Glomerular visceral epithelial cell (primary cell): ENCODE measurements around the gene CLSTN2.

ENCODE experiments used
- DNase-seq: peaks from one replicate; pipeline ENCODE4 v3.0.0-alpha.2; 2016; ENCODE audit errors: extremely low spot score

Gene CLSTN2

DNA sequence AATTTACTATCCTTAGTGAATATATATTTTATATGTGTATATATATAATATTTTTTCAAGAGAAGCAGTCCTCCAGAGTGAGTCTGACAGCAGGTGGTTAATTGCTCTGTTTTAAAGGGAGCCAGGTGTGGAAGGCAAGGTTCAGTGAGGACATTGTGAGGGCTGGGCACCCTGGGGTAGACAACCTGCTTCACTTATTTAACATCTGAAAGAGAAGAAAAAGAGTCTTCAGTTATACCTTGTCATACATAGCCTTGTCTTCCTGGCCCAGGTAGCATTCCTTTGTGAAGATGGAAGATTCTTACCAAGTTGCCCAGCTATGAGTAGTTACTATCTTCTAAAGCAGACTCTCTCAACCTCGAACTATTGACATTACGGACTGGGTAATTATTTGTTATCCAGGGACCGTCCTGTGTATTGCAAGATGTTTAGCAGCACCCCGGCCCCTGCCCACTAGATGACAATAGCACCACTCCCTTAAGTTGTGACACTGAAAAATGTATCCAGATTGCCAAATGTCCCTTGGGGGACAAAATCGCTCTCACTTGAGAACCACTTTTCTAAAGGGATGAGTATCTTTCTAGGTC lies 406.9 kb downstream of the CLSTN2 start:
- no peak for DNase-seq

DNA sequence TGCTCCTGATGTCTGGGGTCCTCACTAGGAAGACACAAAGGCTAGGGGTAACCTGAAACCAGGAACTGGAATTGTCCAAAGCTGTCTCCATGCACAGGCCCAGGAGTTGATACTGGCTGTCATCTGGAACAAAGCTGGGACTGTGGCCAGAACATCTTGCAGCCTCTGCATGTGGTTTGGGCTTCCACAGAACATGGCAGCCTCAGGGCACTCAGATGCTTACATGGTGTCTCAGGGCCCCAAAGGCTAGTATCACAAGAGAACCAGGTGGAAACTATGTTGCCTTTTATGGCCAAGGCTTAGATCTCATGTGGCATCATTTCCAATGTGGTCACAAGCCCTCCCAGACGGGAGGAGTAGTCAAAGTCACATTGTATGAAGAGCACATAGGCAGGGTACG lies 407.7 kb downstream of the CLSTN2 start:
- DNase-seq, result no peak

DNA sequence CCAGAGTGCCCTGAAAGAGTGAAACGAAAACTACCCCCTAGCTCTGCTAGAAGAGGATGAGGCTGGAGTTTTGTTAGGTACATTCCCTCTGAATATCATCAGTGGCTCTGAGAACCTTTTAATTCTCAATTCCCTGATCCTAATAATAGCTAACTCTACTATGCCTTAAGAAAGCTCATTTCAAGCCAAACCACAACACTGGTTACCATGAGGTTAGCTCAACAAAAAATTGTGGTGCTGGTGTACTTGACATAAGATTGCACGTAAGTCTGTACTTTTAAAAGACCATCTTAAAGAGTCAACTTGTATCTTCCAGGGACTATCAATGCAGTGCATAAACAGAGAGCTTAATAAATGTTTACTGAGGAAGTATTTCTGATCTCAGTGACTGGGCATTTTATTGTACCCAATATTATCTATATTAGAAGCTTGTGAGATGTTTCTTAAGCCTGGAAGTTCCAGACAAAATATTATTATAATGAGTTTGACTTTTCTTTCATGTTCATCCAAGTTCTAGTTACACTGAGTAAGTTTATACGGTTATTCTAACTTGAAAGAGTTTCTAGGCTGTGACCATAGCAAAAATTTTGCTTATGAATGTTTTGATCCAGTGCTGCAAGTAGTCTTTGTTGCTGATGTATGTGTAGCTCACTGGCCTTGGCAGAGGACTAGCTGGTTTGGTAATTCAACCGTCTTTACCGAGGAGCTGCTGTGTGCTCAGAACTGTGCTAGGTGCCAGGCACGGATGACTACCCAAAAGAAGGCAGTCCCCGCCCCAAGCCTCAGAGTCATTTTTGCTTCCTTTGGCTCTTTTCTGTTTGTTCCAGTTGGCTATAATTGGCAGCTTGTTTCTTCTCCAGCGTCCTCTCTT lies 408.5 kb downstream of the CLSTN2 start:
- DNase-seq, result no peak

DNA sequence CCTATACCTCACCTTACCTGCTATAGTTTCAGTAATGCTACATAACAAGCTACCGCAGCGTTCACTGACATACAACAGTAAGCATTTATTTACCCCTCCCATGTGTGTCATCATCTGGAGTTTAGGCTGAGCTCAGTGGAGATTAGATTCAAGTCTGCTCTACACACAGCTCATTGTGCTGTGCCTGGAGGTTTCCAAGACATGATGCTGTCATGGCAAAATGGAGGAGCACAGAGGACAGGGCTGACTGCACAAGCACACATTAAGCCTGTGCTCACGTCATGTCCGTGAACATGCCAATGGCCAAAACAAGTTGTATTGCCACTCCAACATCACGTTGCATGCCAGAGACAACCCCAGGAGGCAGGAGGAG lies 409.1 kb downstream of the CLSTN2 start:
- no peak for DNase-seq

DNA sequence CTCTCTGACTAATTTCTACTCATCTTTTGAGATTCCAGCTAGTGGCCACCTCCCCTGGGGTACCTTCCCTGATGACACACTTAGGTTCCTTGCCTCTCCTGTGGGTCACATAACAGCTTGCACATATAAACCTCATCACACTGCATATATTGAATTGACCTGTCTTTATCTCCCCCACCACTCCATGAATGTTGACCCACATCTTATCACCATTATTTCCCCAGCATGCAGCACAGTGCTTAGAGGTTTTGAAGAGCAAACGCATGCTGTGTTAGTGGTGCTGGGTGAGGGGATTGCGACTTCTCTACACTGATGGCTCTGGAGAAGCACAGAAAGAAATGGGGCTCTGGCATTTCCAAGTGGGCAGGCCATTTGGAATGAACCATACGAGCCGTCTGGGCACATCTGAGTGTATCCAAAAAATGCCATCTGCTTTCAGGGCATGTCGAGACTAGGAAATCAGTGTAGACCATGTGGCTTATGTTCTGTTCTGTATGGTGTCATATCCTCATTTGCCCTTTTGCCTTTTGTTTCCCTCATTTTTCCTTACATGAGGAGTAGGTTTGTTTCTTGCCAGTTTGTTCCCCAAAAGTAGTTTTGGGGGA lies 409.7 kb downstream of the CLSTN2 start:
- no peak for DNase-seq

DNA sequence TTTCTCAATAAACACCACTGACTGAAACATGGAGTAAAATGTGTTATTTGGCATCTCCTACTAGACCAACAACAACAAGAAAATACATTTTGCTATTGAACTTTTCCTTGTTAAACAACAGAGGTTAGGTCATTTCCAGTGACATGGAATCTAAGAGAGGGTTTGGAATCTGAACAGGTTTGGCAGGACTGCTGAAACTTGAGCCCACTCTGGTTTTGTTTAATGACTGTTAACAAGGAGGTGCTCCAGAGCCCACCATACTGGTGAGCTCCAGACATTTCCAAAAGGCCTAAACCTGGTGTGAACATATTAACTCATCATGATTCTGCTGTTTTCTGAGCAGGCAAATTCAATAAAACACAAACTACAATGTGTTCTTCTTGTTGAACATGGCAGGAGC lies 412.2 kb downstream of the CLSTN2 start:
- no peak for DNase-seq

DNA sequence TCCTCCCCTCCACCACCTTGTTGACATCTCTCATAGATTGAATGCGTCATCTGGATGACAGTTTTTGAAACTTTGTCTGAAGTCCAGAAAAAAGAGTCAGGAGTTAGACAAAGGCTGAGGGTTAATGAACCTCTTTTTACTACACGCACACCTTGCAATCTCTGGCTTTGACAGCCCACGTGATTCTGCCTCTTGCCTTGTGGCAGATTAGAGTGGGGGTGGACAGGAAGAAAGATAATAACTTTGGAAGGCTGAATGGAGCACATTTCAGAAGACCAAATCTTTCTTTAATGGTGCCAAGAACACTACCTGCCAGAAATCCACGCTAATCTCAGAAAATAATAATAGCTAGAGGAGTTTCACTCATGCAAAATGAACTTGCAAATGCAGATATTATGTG lies 415.0 kb downstream of the CLSTN2 start:
- no peak for DNase-seq

DNA sequence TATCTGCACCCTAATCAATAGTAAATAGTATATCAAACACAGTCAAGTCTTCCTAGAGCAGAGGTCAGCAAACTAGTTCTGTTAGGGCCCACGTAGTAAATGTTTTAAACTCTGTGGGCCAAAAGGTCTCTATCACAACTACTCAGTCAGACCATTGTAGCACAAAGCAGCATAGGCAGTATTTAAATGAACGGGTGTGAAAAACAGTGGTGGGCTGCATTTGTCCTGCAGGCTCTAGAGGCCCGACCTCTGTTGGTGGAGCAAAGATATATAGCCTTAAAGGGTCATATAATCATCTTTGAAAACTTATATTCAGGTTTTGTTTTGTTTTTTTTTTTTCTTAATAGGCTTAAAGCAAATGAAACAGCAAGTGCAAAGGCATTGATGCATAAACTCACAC lies 416.5 kb downstream of the CLSTN2 start:
- no peak for DNase-seq

DNA sequence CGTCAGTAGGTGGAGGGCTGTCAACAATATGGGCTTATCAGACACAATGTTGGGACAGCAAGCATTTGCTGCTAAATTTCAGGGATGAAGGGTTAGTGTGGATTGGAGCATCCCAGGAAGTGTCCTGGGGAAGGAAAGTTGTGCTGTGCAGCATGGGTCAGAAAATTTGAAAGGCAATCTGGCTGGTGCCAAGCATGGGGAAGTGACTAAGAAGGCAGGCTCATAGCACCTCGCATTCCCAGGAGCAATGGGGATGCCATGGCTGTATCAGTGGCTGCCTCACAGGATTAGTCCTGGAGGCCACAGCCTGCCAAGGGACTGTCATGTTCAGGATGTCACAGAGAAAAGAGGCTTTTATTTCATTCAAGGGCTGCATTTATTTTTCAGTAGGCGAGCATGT lies 420.5 kb downstream of the CLSTN2 start:
- DNase-seq, result no peak

DNA sequence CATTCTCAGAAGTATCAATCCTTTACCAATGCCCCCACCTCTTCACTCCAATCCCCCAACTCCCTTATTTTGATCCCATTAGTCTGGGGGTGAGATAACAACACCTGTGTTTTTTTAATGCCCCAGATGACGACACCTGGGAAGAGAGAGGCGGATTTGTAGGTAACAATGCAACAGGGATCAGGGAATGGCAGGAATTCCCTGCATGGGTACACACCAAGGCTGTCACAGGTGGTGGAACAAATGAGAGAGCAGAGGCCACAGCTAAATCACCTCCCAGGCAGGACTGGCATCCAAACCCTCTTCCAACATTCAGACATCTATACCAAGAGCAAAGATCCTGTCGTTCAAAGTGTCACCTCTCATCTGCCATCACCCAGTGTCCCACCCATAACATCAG lies 423.7 kb downstream of the CLSTN2 start:
- no peak for DNase-seq

DNA sequence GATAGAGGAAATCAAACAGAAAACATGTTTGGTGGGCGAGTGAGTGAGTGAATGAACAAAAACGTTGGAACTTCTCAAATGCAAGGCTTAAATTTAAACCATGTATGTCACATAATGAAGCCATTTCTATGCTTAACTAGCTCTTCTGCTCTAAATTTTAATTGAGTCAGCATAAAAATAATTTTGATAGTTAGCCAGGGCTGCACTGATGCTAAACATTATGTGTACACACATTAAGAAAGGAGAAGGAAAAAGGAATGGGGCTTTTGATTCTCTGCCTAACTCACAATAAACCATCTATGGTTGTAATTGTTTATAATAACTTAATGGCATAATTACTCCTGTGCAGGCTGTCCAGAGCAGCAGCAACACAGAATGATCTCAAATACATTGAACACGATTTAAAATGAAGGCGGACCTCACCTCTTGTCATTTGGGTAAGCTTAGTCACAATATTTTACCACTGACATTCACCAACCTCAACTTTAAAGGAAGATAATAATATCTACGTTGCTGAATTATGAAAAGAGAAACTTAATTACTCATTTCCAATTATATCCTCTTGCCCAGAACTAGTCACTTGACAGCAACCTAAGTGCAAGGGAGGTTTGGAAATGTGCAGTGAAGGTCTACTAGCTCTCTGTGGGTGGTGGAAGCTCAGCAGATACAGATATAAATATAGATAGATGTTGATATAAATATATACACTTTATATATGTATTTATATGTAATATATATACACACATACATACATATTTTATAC lies 424.4 kb downstream of the CLSTN2 start:
- no peak for DNase-seq

DNA sequence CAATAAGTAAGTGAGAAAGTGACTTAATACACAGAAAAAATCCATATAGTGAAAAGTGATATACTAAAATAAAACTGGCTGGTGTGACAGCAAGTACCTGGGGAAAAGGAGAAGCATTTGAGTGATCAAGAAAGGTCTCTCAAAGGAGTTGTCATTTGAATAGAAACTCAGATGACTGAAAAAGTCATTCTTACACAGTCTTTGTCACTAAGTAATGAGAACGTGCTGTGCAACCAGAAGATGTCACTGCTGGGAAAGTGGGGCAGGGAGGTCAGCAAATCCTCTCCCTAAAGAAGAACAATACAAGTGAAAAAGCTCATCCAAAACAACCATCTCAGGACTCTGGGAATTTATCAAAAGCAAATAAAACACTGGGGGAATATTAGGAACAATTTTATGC lies 425.3 kb downstream of the CLSTN2 start:
- DNase-seq, result no peak

DNA sequence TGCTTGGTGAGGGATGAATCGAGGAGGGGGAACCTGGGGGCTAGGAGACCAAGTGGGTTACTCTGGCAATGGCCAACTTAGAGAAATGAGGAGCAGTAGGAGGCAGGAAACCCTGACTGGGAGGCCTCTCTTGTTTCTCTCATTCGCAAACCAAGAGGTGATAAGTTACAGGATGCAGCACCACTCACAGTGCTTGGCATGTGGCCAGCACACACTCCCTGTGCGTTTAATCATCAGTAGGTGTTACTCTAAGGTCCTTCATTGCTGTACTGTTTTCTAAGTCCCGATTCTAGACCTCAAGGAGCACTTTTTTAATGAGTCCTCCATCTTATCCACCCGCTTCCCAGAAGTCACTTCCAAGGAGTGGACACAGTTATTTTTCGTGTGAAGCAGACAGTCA lies 428.8 kb downstream of the CLSTN2 start:
- DNase-seq, result peak; percentile 30

DNA sequence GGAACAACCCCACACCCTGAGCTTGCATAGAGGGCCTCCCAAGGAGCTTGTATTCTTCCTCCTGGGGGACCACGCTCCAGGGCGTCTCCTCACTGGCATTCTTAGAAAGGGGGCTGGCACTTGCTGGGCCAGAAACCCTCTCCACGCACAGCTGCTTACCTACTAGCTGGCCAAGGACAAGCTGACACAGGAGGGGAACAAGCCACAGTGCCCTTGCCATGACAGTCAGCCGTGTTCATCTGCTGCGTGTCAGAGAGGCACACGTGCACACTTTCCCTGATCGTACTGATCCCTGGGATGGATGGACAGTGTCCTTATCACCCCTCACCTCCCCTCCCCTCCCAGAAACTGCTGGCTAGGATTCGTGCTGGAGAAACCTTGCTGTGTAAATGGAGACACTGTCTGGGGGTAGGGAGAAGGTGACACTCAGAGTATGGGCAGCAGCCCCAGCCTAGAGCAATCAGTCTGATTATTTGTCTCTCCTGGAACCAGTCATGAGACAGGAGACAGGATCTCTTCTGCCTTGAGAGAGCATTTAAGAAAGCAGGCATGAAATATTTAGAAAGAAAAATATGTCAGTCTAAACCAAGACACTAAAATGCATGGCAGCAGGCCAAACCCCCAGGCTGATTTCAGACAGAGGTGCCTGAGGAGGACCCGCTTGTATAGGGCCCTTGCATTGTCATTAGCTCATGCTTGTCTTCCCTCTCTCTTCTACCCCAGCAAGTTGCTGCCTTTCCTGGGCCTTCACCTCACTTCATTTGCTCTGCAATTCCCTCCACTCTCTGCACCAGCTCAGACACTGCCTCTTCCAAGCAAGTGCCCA lies 431.1 kb downstream of the CLSTN2 start:
- DNase-seq, result no peak

DNA sequence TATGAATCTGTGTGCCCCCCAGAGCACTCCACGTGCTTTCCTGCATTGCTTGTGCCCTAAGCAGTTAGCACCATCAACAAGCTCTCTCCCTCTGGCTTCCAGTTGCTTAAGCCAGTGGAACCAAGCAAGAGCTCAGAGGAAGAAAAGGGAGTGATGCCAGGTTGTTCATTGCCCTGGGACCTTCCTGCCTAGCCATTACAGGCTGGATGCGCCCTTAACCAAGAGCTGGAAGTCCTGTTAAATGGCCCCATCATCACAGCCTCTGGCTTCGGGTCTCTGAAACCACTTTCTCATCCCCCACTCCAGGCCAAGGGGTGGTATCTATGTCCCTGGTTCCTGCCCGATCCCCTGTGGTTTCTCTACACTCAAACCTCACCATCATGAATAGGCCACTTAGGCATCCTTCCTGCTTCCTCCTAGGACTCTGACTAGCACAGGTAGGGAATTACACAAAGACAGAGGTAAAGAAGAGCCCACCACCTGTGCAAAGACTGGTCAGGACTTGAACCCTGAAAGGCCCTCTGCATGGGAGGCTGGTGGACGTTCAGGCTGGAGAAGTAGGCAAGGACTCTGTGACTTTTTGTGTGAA lies 433.3 kb downstream of the CLSTN2 start:
- DNase-seq, result no peak

DNA sequence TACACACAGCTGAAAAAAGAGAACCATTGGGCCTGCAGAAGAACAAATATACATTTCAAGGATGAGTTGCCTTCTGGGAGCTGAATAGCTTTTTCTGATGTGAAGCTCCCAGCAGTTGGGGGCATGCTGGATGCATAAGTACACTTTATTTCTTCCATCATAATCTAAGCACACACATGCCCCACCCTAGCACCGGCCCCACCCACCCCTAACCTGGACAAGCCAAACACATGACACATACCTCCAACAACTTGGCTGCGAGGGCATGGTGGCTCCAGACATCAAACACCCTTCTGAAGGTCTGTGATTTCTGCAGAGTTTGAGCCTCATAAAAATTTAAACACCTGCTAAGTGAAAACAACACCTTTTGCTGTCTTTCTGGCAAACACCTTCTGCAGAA lies 435.7 kb downstream of the CLSTN2 start:
- no peak for DNase-seq

DNA sequence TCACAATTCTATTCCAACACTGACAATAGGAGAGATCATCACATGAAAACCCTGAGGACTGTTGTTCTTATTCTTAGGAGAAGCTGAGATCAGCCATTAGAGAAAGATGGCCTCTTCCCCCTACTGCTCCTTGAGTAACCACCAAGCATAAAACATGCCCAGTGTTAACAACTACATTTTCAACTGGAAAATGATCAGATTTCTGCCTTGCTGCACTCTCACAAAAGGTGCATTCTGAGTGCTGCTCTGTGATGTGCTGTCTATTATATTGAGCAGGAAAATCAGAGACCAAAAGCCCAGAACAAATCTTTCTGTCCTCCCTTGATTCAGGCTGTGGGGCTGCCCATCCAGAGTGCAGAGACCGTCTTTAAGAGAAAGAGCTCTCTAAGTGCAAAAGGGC lies 438.2 kb downstream of the CLSTN2 start:
- DNase-seq, result no peak

DNA sequence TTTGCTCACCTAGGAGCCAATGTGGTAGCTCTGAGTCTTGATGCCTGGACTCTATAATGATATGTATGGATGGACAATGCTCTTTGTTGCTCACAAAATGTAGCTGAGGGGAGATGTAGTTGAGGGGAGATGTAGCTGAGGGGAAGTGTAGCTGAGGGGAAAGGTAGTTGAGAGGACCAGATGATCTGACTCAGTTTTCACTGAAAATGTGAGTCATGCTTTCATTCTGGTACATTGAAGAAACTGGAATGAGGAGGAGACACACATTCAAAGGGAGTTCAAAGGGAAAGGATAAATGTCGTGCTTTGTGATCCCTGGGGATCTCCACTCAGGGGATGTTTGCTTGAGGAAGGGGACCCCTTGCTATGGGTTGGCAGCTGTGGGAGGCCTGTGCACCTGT lies 440.0 kb downstream of the CLSTN2 start:
- DNase-seq, result no peak

DNA sequence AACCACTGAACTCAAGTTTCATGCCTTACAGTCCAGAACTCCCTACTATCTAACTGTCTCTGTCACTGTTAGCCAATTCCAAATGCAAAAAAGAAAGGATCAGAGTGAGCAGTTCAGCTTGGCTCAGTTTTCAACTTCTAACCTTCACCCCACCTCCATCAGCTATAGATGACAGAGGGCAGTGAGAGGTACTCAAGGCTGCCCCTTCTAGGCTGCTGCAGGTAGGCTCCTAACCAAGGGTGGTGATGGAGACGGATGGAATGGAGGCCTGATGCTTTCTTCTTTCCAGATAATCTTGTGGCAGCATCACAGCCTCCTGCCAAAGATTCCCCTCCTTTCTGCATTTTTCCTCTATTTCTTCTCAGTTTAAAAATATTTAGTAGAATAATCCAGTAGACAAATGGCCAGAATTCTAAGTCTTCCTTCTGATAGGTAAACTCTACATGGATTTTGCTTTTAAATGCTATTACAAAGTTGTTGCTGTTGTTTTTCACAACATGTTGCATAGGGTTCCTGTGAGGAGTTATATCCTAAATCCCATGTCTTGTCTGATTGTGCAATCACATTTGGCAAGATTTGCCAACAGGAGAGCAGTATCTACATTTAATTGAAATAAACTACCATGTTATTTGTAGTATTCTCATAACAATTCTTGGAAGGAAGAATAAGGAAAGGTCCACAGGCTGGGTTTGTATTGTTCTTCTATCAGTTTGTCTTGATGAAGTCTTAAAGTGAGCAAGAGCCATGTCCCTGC lies 441.3 kb downstream of the CLSTN2 start:
- no peak for DNase-seq

DNA sequence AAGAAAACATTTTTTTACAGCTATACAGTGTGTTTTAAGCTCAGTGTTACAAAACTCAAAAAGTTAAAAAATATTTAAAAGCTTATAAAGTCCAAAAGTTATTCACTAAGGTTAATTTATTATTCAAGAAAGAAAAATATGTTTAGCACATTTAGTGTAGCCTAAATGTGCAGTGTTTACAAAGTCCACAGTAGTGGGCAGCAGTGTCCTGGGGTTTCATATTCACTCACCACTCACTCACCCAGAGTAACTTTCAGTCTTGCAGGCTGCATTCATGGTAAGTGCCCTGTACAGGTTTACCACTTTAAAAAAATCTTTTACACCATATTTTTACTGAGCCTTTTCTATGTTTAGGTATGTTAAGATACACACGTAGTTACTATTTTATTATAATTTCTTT lies 442.7 kb downstream of the CLSTN2 start:
- DNase-seq, result no peak
